SJCRH30 (cell line): ENCODE results near the gene IPPK. TPM values are rescaled to one million over a fixed set of nuclear protein-coding genes. Genes with fewer than 3 reads are reported as not detected.
"Not testable (repeated sequence)": the region's sequence is repeated elsewhere in the genome, so short reads cannot be mapped to it uniquely, and the experiment has no call there.

ENCODE experiments used
- DNase-seq, 2 experiments: peaks; one replicate each; pipeline ENCODE4 v3.0.0-alpha.2; 2015 to 2020
- H3K27ac ChIP-seq: fragments of 250-450 bp; sonication (Bioruptor Pico); 2 replicates; pipeline ENCODE4 v1.5.1; 2020; ENCODE audit warnings: mild to moderate bottlenecking, moderate library complexity
- H3K27me3 ChIP-seq: fragments of 250-450 bp; sonication (Bioruptor Pico); 2 replicates; pipeline ENCODE4 v1.5.1; 2020; ENCODE audit warnings: mild to moderate bottlenecking, moderate library complexity
- H3K36me3 ChIP-seq: fragments of 250-450 bp; sonication (Bioruptor Pico); 2 replicates; pipeline ENCODE4 v1.5.1; 2020; ENCODE audit warnings: mild to moderate bottlenecking, moderate library complexity
- H3K4me1 ChIP-seq: fragments of 250-450 bp; sonication (Bioruptor Pico); 2 replicates; pipeline ENCODE4 v1.5.1; 2020; ENCODE audit warnings: mild to moderate bottlenecking, moderate library complexity
- H3K4me3 ChIP-seq: fragments of 250-450 bp; sonication (Bioruptor Pico); 2 replicates; pipeline ENCODE4 v1.5.1; 2020; ENCODE audit warnings: mild to moderate bottlenecking, moderate library complexity
- H3K9me3 ChIP-seq: fragments of 250-450 bp; sonication (Bioruptor Pico); replicated peaks from 2 replicates; pipeline ENCODE4 v1.5.1; 2020; ENCODE audit warnings: mild to moderate bottlenecking, moderate library complexity
- total RNA-seq: library from RNA; depleted of rRNA; stranded (reverse); fragments of >200 nt; shearing (Covaris generic); gene quantifications from 2 replicates; pipeline ENCODE4 v1.2.3, GENCODE V29; 2014

IPPK gene
- total RNA-seq, 1 experiment from 2014 or later, result 16.7 TPM

DNA sequence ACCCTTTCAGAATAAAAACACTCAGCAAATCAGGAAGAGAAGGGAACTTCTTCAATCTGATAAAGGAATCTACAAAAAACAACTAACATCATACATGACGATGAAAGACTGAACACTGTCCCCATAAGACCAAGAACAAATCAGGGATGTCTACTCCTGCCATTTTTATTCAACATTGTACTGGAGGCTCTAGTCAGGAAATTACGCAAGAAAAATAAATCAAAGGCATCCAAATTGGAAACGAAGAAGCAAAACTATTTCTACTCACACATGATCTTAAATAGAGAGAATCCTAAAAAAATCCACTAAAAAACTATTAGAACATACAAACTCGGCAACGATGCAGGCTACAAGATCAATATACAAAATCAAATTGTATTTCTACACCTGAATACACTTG, 42.3 kb downstream of the IPPK start:
- Histone ChIP-seq H3K9me3 (no peaks in the 10 kb centered on the region; the same call in 1 of the 2 replicates), H3K4me3 (no peak overlapping the region), H3K27ac (no peak overlapping the region), H3K4me1 (no peaks in the 10 kb centered on the region), H3K36me3 (peaks cover 30% of the 10 kb centered on the region), H3K27me3 (no peaks in the 10 kb centered on the region)
- DNase-seq, result no peak

DNA sequence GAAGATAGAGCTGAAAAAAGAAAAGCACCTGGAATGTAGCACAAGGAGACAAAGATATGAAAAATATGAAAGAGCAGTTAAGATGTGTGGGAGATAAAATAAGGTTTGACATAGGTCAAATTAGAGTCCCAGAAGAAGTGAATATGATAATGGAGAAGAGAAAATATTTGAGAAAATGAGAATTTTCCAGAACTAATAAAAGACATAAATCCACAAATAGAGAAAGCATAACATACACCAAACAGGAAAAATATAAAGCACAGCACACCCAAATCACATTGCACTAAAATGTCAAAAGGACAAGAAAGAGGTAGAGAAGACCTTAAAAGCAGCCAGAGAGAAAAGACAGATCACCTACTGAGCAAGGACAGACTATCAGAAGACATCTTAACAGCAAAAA, 43.4 kb downstream of the IPPK start:
- DNase-seq, result no peak
- Histone ChIP-seq H3K9me3 (no peaks in the 10 kb centered on the region; the same call in 1 of the 2 replicates), H3K27ac (no peak overlapping the region), H3K4me1 (no peaks in the 10 kb centered on the region), H3K4me3 (no peak overlapping the region), H3K27me3 (no peaks in the 10 kb centered on the region), H3K36me3 (peaks cover 25% of the 10 kb centered on the region)

DNA sequence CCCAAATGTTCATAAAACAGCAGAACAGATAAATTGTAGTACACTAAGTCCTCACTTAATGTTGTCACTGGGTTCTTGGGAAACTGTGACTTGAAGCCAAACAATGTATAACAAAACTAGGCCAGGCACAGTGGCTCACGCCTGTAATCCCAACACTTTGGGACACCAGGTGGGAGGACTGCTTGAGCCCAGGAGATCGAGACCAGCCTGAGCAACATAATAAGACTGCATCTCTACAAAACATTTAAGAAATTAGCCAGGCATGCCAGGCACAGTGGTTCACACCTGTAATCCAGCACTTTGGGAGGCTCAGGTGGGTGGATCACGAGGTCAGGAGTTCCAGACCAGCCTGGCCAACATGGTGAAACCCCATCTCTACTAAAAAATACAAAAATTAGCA, 46.0 kb downstream of the IPPK start:
- H3K4me1 ChIP-seq, H3K9me3 ChIP-seq, H3K4me3 ChIP-seq, H3K27me3 ChIP-seq, DNase-seq, H3K27ac ChIP-seq: not testable (repeated sequence)
- peaks cover 31% of the 10 kb centered on the region for H3K36me3 ChIP-seq

DNA sequence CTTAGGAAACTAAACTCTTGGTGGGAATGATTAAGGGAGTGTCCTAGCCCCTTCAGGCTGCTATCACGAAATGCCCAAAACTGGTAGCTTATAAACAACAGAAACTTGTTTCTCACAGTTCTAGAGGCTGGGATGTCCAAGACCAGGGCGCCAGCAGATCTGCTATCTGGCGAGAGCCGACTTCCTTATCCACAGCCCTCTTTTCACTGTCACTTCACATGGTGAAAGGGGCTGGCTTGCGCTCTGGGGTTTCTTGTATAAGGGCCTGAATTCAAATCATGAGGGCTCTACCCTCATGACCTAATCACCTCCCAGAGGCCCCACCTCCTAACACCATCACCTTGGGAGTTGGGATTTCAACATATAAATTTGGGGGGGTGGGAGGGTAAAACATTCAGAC, 49.1 kb downstream of the IPPK start:
- DNase-seq, result no peak
- Histone ChIP-seq H3K9me3 (no peaks in the 10 kb centered on the region), H3K36me3 (peaks cover 36% of the 10 kb centered on the region), H3K4me3 (no peak overlapping the region), H3K4me1 (no peaks in the 10 kb centered on the region), H3K27me3 (no peaks in the 10 kb centered on the region), H3K27ac (no peak overlapping the region)

DNA sequence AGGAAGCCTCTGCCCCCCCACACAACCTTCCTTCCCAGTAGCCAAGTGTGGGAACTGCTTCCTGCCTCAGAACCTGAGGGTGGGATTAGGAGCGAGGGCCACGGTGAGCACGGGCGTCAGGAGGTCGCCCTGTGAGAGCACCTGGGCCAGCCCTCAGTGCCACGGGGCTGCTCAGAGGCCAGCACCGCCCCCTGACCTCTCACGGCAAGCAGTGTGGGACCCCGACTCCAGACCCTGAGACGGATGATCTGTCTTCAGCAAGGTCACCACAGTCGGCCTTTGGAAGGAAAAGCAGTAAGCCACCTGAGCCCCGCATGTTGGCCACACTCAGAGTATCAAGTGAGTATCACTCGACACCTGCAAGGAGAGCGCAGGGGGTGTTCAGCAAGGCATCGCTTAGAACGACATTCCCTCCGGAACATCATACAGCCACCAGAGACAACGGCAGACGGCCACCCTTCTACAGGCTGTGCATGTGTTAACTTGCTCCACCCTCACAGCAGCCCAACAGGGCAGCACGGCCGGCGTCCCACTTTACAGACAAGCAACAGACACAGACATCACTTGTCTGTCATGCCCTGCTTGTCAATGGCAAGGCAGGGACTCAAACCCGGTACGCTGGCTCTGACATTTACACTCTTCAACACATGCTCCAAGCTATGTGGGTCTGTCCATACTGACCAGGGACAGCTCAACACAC, 50.2 kb downstream of the IPPK start:
- Histone ChIP-seq H3K4me3 (no peak overlapping the region), H3K36me3 (peaks cover 36% of the 10 kb centered on the region), H3K27ac (no peak overlapping the region), H3K9me3 (no peaks in the 10 kb centered on the region), H3K27me3 (no peaks in the 10 kb centered on the region), H3K4me1 (no peaks in the 10 kb centered on the region)
- DNase-seq, result no peak

DNA sequence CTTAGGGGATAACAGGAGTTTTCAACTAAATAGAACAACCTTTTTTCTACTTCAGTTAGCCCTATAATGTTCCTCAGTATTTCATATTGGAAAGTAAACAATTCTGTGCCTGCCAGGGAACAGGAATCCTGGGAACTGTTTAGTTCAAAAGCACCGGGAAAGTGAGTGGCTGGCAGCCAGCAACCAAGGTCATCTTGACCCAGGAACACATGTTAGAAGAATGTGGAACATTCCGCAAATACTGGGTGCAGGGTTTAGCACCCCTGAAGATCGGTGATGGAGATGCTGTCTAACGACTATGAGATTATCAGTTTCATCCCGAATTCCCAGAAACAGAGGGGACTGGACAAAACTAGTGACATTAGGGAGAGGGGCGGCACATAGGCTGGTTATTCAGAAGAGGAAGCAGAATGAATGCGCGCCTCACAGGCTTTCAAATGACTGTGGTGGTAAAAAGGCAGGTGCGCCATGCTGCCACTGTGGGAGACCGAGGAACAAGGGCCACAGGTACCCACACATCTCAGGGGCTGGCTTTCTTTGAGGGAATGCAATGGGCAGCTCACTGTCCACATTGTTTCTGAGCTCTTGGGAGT, 51.2 kb downstream of the IPPK start:
- DNase-seq, result no peak
- Histone ChIP-seq H3K9me3 (no peaks in the 10 kb centered on the region), H3K27ac (no peak overlapping the region), H3K4me3 (no peak overlapping the region), H3K4me1 (no peaks in the 10 kb centered on the region), H3K27me3 (no peaks in the 10 kb centered on the region), H3K36me3 (peaks cover 40% of the 10 kb centered on the region)

DNA sequence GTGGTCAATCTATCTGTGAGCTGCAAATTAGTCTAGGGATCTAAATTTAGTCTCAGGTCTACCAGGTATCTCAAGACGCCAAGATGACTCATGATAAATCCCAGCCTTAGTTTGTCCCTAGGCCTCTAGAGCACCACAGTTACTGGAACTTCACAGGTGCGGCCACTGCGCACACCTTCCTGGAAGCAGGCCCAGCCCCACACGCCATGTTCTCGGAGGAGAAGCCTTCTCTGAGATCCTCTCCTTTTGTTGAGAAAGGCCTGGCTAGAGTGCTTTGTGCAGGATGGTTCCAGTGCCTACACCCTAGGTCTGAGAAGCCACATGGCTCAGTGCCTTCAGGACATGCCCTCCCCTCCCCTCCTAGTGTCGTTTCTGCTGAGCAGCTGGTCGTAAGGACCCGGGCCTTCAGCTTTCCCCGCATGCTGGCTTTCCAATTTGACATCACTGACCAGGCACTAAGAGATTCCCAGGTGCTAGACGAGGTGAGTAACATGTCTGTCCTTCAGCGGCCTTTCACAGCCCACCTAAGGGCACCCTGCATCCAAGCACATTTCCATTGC, 51.9 kb downstream of the IPPK start:
- Histone ChIP-seq H3K36me3 (peaks cover 47% of the 10 kb centered on the region), H3K27me3 (no peaks in the 10 kb centered on the region), H3K4me1 (no peaks in the 10 kb centered on the region), H3K4me3 (no peak overlapping the region), H3K9me3 (no peaks in the 10 kb centered on the region), H3K27ac (no peak overlapping the region)
- no peak for DNase-seq

DNA sequence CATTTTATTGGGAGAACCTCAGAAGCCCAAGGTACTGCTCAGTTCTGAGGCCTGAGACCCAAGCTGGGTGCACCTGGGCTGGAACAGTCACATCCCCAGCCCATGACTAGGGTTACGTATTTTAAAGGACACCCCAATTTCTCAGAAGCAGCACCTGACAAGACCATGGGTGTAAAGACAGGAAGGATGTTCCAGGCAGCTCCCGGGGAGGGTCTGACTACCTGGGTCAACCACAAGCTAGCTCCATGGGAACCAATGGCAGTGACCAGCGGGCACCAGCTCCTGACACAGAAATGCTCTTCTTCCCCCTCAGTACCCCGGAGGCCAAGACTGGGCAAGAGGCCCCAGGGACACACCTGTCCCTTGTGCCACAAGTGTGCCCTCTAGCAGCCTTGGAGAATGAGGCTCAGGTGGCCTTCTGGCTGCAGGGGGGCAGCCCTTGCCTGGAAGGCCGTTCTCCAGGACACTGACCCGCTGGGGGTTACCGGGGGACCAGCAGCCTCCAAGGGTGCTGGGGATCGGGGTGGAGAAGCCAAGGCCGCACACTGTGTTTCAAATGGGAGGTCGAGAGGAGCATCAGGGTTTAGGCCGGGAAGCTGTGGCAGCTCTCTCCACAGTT, 52.6 kb downstream of the IPPK start:
- Histone ChIP-seq H3K4me3 (no peak overlapping the region), H3K27me3 (no peaks in the 10 kb centered on the region), H3K36me3 (peaks cover 47% of the 10 kb centered on the region), H3K4me1 (no peaks in the 10 kb centered on the region), H3K27ac (no peak overlapping the region), H3K9me3 (no peaks in the 10 kb centered on the region)
- no peak for DNase-seq

DNA sequence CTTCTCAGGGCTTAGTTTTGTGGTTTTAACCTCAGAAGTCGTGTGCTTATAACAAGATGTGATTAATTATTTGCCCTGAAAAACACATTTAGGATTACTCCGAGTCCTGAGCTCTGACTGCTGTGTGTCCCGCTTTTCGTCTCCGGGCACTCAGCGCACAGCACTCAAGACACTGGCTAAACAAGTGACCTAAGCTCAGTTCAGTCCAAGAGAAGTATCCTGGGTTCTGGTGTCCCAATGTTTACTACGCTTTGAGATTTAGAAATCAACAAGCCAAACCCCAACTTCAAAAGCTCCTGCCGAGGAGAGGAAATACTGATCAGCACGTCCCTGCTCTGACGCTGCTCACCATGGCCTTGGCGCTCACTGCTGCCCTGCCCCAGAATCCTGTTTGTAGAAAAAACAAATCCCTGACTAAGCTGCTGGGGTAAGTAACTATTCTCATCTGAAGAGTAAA, 53.2 kb downstream of the IPPK start:
- Histone ChIP-seq H3K27ac (no peak overlapping the region), H3K36me3 (peaks cover 45% of the 10 kb centered on the region), H3K4me3 (no peak overlapping the region), H3K9me3 (no peaks in the 10 kb centered on the region), H3K27me3 (no peaks in the 10 kb centered on the region), H3K4me1 (no peaks in the 10 kb centered on the region)
- DNase-seq, result no peak

DNA sequence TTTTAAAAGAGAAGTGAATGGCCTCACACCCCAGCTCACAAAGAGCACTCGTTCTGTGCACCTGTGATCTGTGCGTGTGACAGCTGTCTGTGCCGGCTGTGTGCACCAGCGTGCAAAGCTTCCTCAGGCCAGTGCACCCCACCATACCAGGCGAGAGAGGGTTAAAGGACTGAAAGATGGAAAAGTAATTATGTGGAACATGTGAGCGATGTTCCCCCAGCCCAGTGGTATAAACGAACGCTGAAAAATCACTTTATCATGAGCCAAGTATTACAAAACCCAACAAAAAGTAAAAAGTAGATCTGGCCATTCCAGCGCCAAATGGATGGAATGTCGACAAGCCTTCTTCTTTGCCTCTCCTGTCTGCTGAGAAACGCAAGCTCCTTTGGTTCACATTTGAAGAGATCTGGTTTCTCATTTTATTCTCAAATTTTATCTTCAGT, 53.7 kb downstream of the IPPK start:
- H3K36me3 ChIP-seq, result peaks cover 45% of the 10 kb centered on the region
- H3K4me1 ChIP-seq, result no peaks in the 10 kb centered on the region
- H3K9me3 ChIP-seq, result no peaks in the 10 kb centered on the region
- no peak overlapping the region for H3K27ac ChIP-seq
- DNase-seq, result no peak
- no peak overlapping the region for H3K4me3 ChIP-seq
- no peaks in the 10 kb centered on the region for H3K27me3 ChIP-seq

DNA sequence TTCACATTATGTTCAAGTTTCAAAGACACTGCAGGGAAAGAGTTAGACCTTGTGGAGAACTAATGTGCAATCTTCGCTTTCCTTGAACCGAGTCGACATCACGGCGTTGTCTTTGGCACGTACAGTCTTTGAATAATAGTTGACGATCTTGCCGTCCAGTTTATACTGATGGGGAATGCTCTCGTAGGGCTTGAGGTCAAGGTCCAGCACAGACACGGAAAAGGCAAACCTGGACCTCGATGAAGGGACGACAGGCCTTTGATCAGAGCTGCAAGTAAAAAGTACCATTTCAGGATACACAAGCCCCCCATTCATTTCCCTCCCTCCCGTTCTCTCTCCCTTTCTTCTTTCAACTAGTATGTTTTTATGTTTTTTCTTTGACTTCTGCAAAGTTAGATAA, 54.1 kb downstream of the IPPK start:
- Histone ChIP-seq H3K36me3 (peaks cover 45% of the 10 kb centered on the region), H3K4me1 (no peaks in the 10 kb centered on the region), H3K4me3 (no peak overlapping the region), H3K27ac (no peak overlapping the region), H3K27me3 (no peaks in the 10 kb centered on the region), H3K9me3 (no peaks in the 10 kb centered on the region)
- DNase-seq, result no peak

DNA sequence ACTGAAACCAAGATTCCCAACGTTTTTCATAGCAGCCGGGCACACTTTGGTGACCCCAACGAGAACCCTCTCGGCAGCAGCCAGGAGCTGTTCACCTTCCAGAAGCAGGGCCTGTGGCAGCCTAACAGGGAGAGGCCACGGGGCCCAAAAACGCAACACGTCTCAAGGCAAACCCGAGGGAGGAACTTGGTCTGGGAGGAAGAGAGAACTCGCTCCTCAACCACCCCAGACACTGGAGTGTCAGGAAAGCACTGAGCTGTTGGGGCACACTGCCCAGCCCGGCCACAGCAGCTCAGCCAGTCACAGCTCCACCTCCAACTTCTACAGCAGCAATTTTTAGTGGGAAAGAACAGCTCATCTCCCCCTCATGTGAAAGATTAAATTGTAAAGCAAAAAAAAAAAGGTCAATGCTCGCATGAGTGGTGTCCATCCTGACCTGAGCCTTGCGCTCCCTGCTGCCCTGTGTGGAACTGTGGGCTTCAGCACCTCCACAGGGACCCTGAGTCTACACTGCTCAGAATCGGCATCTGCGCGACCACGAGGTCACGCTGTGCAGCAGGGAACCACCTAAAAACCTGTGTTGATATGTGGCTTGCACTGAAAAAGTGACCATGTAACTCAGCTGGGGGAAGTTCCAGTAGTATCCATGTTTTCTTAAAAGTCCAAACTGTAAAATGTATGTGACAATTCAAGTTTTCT, 55.0 kb downstream of the IPPK start:
- Histone ChIP-seq H3K27me3 (no peaks in the 10 kb centered on the region), H3K9me3 (no peaks in the 10 kb centered on the region), H3K4me1 (no peaks in the 10 kb centered on the region), H3K4me3 (no peak overlapping the region), H3K36me3 (peaks cover 38% of the 10 kb centered on the region), H3K27ac (no peak overlapping the region)
- DNase-seq, result no peak

DNA sequence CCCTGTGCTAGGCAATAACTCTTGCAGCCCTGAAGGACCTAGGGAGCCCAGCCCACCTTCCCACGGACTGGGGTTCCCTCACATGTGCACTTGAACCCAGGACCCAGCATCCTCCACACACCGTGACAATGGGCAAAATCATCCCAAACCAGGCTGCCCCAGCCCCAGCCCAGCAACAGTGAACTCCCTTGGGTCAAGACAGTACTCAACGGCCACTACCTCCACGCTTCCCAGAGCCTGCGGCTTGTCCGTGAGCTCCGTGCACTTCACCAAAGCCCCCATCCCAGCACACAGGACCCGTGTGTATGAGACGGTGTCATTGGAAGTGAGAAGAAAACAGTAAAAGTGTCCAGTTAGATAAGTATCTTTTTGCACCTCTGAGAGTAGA, 55.8 kb downstream of the IPPK start:
- no peak overlapping the region for H3K4me3 ChIP-seq
- no peak for DNase-seq
- no peak overlapping the region for H3K27ac ChIP-seq
- H3K36me3 ChIP-seq, result peaks cover 35% of the 10 kb centered on the region
- H3K27me3 ChIP-seq, result no peaks in the 10 kb centered on the region
- no peaks in the 10 kb centered on the region for H3K4me1 ChIP-seq
- H3K9me3 ChIP-seq, result no peaks in the 10 kb centered on the region

DNA sequence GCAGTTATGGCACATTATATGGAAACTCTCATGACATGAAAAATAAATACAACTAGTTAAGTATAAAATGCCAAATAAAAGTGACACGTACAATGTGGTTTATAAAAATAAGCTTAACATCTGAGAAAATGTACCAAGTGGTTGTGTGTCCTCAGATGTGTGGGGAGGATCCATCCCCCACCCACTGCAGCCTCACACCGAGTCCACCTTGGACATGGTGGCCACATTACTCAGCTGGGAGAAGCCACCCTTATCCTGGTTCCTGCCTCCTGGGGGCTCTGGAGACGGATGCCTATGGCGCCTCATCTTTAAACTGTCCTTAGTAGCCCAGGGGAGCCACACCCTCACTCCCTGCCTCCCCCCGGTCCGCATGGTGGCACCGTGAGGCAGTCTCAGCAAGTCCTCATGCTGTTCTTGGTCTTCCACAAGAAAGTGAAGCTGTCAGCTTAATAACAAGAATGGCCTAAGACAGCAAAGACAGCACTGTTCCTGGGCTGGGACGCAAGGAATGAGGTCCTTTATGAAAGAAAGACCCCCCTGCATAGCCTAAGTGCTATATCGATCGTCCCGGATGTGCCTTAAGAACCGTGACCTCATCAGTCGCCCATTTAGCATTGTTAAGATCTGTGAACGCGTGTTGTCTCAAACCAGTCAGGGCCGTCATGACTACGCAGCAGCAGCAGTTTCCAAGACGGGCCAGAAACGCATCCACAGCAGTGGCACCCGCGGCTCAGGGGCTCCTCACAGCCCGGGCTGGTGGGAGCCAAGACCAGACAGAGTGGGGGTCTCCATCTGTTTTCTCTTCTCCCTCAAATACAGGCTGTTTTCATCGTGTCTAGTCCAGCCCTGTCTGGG, 56.4 kb downstream of the IPPK start:
- peaks cover 30% of the 10 kb centered on the region for H3K36me3 ChIP-seq
- DNase-seq, result no peak
- no peaks in the 10 kb centered on the region for H3K27me3 ChIP-seq
- no peak overlapping the region for H3K27ac ChIP-seq
- H3K9me3 ChIP-seq, result no peaks in the 10 kb centered on the region
- H3K4me3 ChIP-seq, result no peak overlapping the region
- no peaks in the 10 kb centered on the region for H3K4me1 ChIP-seq
